Natural killer cell treated with Interleukin-12 subunit alpha and Interleukin-12 subunit beta and Interleukin-15 and Interleukin-18, amount 100 ng/mL, for 72 hours (primary cell): ENCODE measurements around the gene BANF2. TPM values are rescaled to one million over a fixed set of nuclear protein-coding genes. Genes with fewer than 3 reads are reported as not detected.
A peak's percentile ranks its signal among the peaks of the same experiment; 100 is the strongest.

Source experiments
- ATAC-seq, 2 donors: fragments of 150-1000 bp; cut with Tn5 transposase in 1 of 2; sonication (Bioruptor Pico), chemical (Tn5 transposase) in 1 of 2; 2 replicates each; pipeline ENCODE4 v1.10.0; 2021
- DNase-seq: peaks from one replicate; pipeline ENCODE4 v3.0.0; 2022; ENCODE audit warnings: low spot score
- H3K27ac Mint-ChIP-seq, 2 donors: 1 replicate in 1 of 2; 2 replicates in 1 of 2; pipeline ENCODE4 v1.8.0; 2022; ENCODE audit warnings: mixed read lengths in 2 of 2, mild to moderate bottlenecking in 1 of 2, moderate library complexity in 1 of 2
- H3K27me3 Mint-ChIP-seq, 2 donors: 1 replicate in 1 of 2; 2 replicates in 1 of 2; pipeline ENCODE4 v1.8.0; 2022; ENCODE audit warnings: mixed read lengths in 2 of 2
- H3K36me3 Mint-ChIP-seq: one replicate; pipeline ENCODE4 v1.8.0; 2022; ENCODE audit warnings: mixed read lengths
- H3K4me1 Mint-ChIP-seq, 2 donors: 1 replicate in 1 of 2; 2 replicates in 1 of 2; pipeline ENCODE4 v1.8.0; 2022; ENCODE audit warnings: low read depth in 2 of 2, mixed read lengths in 2 of 2, mild to moderate bottlenecking in 1 of 2
- H3K4me3 Mint-ChIP-seq: one replicate; pipeline ENCODE4 v1.8.0; 2022; ENCODE audit warnings: mixed read lengths
- H3K9me3 Mint-ChIP-seq: 2 replicates; pipeline ENCODE4 v1.8.0; 2022; ENCODE audit warnings: mixed read lengths
- total RNA-seq, 2 donors: library from RNA; stranded (reverse); gene quantifications; one replicate each; pipeline ENCODE4 v1.2.3, GENCODE V29; 2022

BANF2 gene
- total RNA-seq = not detected

GRCh38 chr20:17699931-17700351 is at the start of gene BANF2:
Gene BANF2, plus strand, starts transcription at chr20:17699966. Its CDS starts 25,060 bp downstream, at chr20:17725026.
- no peak for ATAC-seq
- no peak within 1 kb of the TSS for H3K4me3 Mint-ChIP-seq
- no peaks in the 10 kb centered on the region for H3K36me3 Mint-ChIP-seq
- no peaks in the 10 kb centered on the region for H3K9me3 Mint-ChIP-seq
- no peak within 1 kb of the TSS for H3K27ac Mint-ChIP-seq
- H3K27me3 Mint-ChIP-seq = no peaks in the 10 kb centered on the region
- peaks cover 0 to 2% of the 10 kb centered on the region in 2 donors for H3K4me1 Mint-ChIP-seq
- DNase-seq = no peak

- no peaks in the 10 kb centered on the region for H3K36me3 Mint-ChIP-seq
- DNase-seq = no peak
Measured at GRCh38 chr20:17650301-17651128, 49.3 kb upstream of the BANF2 start.

GRCh38 chr20:17651129-17651759 is 48.5 kb upstream of the BANF2 start:
- peak overlapping the region; percentile 53 for H3K4me3 Mint-ChIP-seq
- no peak for ATAC-seq
- no peaks in the 10 kb centered on the region for H3K9me3 Mint-ChIP-seq

More at GRCh38 chr20:17650301-17651128, 49.3 kb upstream of the BANF2 start:
- ATAC-seq = no peak
- Mint-ChIP-seq H3K4me3 (peak overlapping the region; percentile 53), H3K4me1 (peaks cover 19 to 25% of the 10 kb centered on the region in 2 donors), H3K27me3 (no peaks in the 10 kb centered on the region), H3K27ac (no peak overlapping the region), H3K9me3 (no peaks in the 10 kb centered on the region)

GRCh38 chr20:17651760-17652388 is 47.9 kb upstream of the BANF2 start:
- Mint-ChIP-seq H3K4me3 (no peak overlapping the region), H3K9me3 (no peaks in the 10 kb centered on the region), H3K36me3 (peaks cover 7% of the 10 kb centered on the region), H3K27ac (no peak overlapping the region), H3K4me1 (peaks cover 27 to 28% of the 10 kb centered on the region in 2 donors), H3K27me3 (no peaks in the 10 kb centered on the region)
- no peak for DNase-seq
- no peak for ATAC-seq

More at GRCh38 chr20:17651129-17651759, 48.5 kb upstream of the BANF2 start:
- Mint-ChIP-seq H3K36me3 (peaks cover 1% of the 10 kb centered on the region), H3K4me1 (peaks cover 22 to 25% of the 10 kb centered on the region in 2 donors), H3K27ac (no peak overlapping the region), H3K27me3 (no peaks in the 10 kb centered on the region)
- no peak for DNase-seq

- ATAC-seq (no peak), DNase-seq (no peak)
- peaks cover 29 to 34% of the 10 kb centered on the region in 2 donors for H3K4me1 Mint-ChIP-seq
- H3K36me3 Mint-ChIP-seq = peaks cover 13% of the 10 kb centered on the region
- H3K9me3 Mint-ChIP-seq = no peaks in the 10 kb centered on the region
- H3K4me3 Mint-ChIP-seq = no peak overlapping the region
- H3K27me3 Mint-ChIP-seq = no peaks in the 10 kb centered on the region
- no peak overlapping the region for H3K27ac Mint-ChIP-seq
Measured at GRCh38 chr20:17652411-17652810, 47.4 kb upstream of the BANF2 start.

GRCh38 chr20:17653835-17654648 is 45.7 kb upstream of the BANF2 start:
- ATAC-seq (no peak), DNase-seq (no peak)
- Mint-ChIP-seq H3K9me3 (peaks cover 3% of the 10 kb centered on the region), H3K4me3 (no peak overlapping the region), H3K27ac (no peak overlapping the region), H3K36me3 (peaks cover 28% of the 10 kb centered on the region), H3K4me1 (peaks cover 30 to 35% of the 10 kb centered on the region in 2 donors), H3K27me3 (no peaks in the 10 kb centered on the region)

- Mint-ChIP-seq H3K9me3 (peaks cover 3% of the 10 kb centered on the region), H3K4me1 (peaks cover 31 to 32% of the 10 kb centered on the region in 2 donors), H3K27ac (no peak overlapping the region), H3K36me3 (peaks cover 31% of the 10 kb centered on the region), H3K4me3 (no peak overlapping the region), H3K27me3 (no peaks in the 10 kb centered on the region)
- no peak for DNase-seq
- no peak for ATAC-seq
Measured at GRCh38 chr20:17654649-17655285, 45.0 kb upstream of the BANF2 start.

- peaks cover 36% of the 10 kb centered on the region for H3K36me3 Mint-ChIP-seq
- no peak for DNase-seq
Measured at GRCh38 chr20:17655286-17655651, 44.5 kb upstream of the BANF2 start.

GRCh38 chr20:17655865-17656479 is 43.8 kb upstream of the BANF2 start:
- ATAC-seq (no peak), DNase-seq (no peak)
- Mint-ChIP-seq H3K36me3 (peaks cover 39% of the 10 kb centered on the region), H3K27ac (peak overlapping the region in 1 of 2 donors; percentile 48), H3K27me3 (no peaks in the 10 kb centered on the region), H3K9me3 (peaks cover 3% of the 10 kb centered on the region), H3K4me1 (peaks cover 39 to 40% of the 10 kb centered on the region in 2 donors), H3K4me3 (no peak overlapping the region)

More at GRCh38 chr20:17655286-17655651, 44.5 kb upstream of the BANF2 start:
- no peak overlapping the region for H3K4me3 Mint-ChIP-seq
- peaks cover 34 to 35% of the 10 kb centered on the region in 2 donors for H3K4me1 Mint-ChIP-seq
- no peaks in the 10 kb centered on the region for H3K27me3 Mint-ChIP-seq
- H3K9me3 Mint-ChIP-seq = peaks cover 3% of the 10 kb centered on the region
- H3K27ac Mint-ChIP-seq = no peak overlapping the region
- ATAC-seq = no peak

- H3K27ac Mint-ChIP-seq = peak overlapping the region; percentile 24 to 40
- no peaks in the 10 kb centered on the region for H3K27me3 Mint-ChIP-seq
- H3K4me3 Mint-ChIP-seq = no peak overlapping the region
- peaks cover 39% of the 10 kb centered on the region for H3K36me3 Mint-ChIP-seq
- no peak for DNase-seq
- ATAC-seq = no peak
- peaks cover 3% of the 10 kb centered on the region for H3K9me3 Mint-ChIP-seq
- H3K4me1 Mint-ChIP-seq = peaks cover 48 to 49% of the 10 kb centered on the region in 2 donors
Measured at GRCh38 chr20:17657079-17657825, 42.5 kb upstream of the BANF2 start.

GRCh38 chr20:17657898-17658647 is 41.7 kb upstream of the BANF2 start:
- no peak for ATAC-seq

More at GRCh38 chr20:17657898-17658647, 41.7 kb upstream of the BANF2 start:
- H3K4me1 Mint-ChIP-seq = peaks cover 55 to 57% of the 10 kb centered on the region in 2 donors
- no peak for DNase-seq
- peaks cover 39% of the 10 kb centered on the region for H3K36me3 Mint-ChIP-seq
- peak overlapping the region; percentile 4 to 24 for H3K27ac Mint-ChIP-seq
- H3K4me3 Mint-ChIP-seq = no peak overlapping the region
- H3K9me3 Mint-ChIP-seq = peaks cover 3% of the 10 kb centered on the region
- no peaks in the 10 kb centered on the region for H3K27me3 Mint-ChIP-seq
